B cell (primary cell): Measurements from ENCODE around the gene LLPH. TPM values are rescaled to one million over a fixed set of nuclear protein-coding genes. Genes with fewer than 3 reads are reported as not detected.

Experiments
- ATAC-seq: fragments of 200-7000 bp; cut with Tn5 transposase; one replicate; pipeline ENCODE4 v1.10.0; 2021; ENCODE audit warnings: low read depth, mild to moderate bottlenecking, moderate number of reproducible peaks, moderate library complexity
- CTCF ChIA-PET: fragments of 350-600 bp; sonication (Branson Sonifier 250); formaldehyde crosslinking; loops from one replicate; lab custom pipeline; 2021; ENCODE audit warnings: antibody characterized with exemption, inconsistent platforms; lab: Charles Lee
- POLR2A ChIA-PET: fragments of 350-600 bp; sonication (Branson Sonifier 250); formaldehyde crosslinking; loops from one replicate; lab custom pipeline; 2021; ENCODE audit warnings: antibody characterized with exemption; lab: Charles Lee
- DNase-seq: peaks from one replicate; pipeline ENCODE4 v3.0.0; 2013
- H2AFZ ChIP-seq: 2 replicates; pipeline ENCODE4 v1.6.1; 2012; ENCODE audit warnings: mild to moderate bottlenecking, low read depth, low read length; ENCODE audit not compliant: insufficient read depth, poor library complexity, severe bottlenecking
- H3K27ac ChIP-seq, 2 donors: 1 replicate in 1 of 2; 2 replicates in 1 of 2; pipeline ENCODE4 v1.5.1; 2012 to 2013; ENCODE audit warnings: low read length in 2 of 2, mild to moderate bottlenecking in 2 of 2, moderate library complexity in 1 of 2
- H3K27me3 ChIP-seq, 4 experiments: fragments of 200-600 bp in 1 of 4; sonication (generic) in 1 of 4; replicated peaks in 1 of 4; 1 replicate in 2 of 4; 2 replicates in 2 of 4; pipeline versions ENCODE4 v1.6.1 to v1.7.0; 2013 to 2016; ENCODE audit warnings: low read length in 3 of 4, mild to moderate bottlenecking in 2 of 4, mixed read lengths in 1 of 4, moderate library complexity in 1 of 4; ENCODE audit not compliant: insufficient read depth in 4 of 4, control insufficient read depth in 3 of 4; ENCODE audit errors: control extremely low read depth in 1 of 4
- H3K36me3 ChIP-seq, 2 experiments: replicated peaks in 1 of 2; 1 replicate in 1 of 2; 2 replicates in 1 of 2; pipeline versions ENCODE4 v1.6.1 to v1.7.1; 2013; ENCODE audit warnings: low read length in 1 of 2; ENCODE audit not compliant: insufficient read depth in 2 of 2, control insufficient read depth in 1 of 2; ENCODE audit errors: control extremely low read depth in 1 of 2, extremely low read depth in 1 of 2
- H3K4me1 ChIP-seq, 2 donors: fragments of 200-600 bp in 1 of 2; sonication (generic) in 1 of 2; 1 replicate in 1 of 2; 2 replicates in 1 of 2; pipeline versions ENCODE4 v1.5.1 to v1.6.1; 2013 to 2017; ENCODE audit warnings: low read length in 2 of 2; ENCODE audit not compliant: control insufficient read depth in 2 of 2, insufficient read depth in 2 of 2
- H3K4me2 ChIP-seq: replicated peaks from 2 replicates; pipeline ENCODE3; 2012; ENCODE audit warnings: mild to moderate bottlenecking, low read depth, low read length; ENCODE audit not compliant: poor library complexity, severe bottlenecking
- H3K4me3 ChIP-seq, 5 experiments: fragments of 200-600 bp in 1 of 5; sonication (generic) in 1 of 5; 1 replicate in 3 of 5; 2 replicates in 2 of 5; pipeline versions ENCODE4 v1.5.1 to v1.7.0; 2011 to 2016; ENCODE audit warnings: low read length in 4 of 5, mild to moderate bottlenecking in 4 of 5, low read depth in 2 of 5, control low read depth in 1 of 5, moderate library complexity in 1 of 5; ENCODE audit not compliant: insufficient read depth in 1 of 5; ENCODE audit errors: control extremely low read depth in 1 of 5, extremely low read depth in 1 of 5
- H3K79me2 ChIP-seq: fragments of 200-600 bp; sonication (generic); one replicate; pipeline ENCODE4 v1.6.0; 2016; ENCODE audit warnings: low read length; ENCODE audit not compliant: control insufficient read depth, insufficient read depth
- H3K9ac ChIP-seq: fragments of 200-600 bp; sonication (generic); 2 replicates; pipeline ENCODE4 v1.6.1; 2017; ENCODE audit warnings: mild to moderate bottlenecking, low read length, moderate library complexity
- H3K9me3 ChIP-seq, 3 donors: one replicate each; pipeline versions ENCODE4 v1.6.1 to v1.7.1; 2013; ENCODE audit warnings: low read length in 2 of 3; ENCODE audit not compliant: control insufficient read depth in 2 of 3, insufficient read depth in 1 of 3; ENCODE audit errors: control extremely low read depth in 1 of 3
- H4K20me1 ChIP-seq: 2 replicates; pipeline ENCODE4 v1.6.0; 2012; ENCODE audit warnings: mild to moderate bottlenecking, low read length; ENCODE audit not compliant: insufficient read depth, control insufficient read depth, poor library complexity, severe bottlenecking
- H3K27ac Mint-ChIP-seq: one replicate; pipeline ENCODE4 v1.8.0; 2021; ENCODE audit warnings: mixed read lengths
- H3K27me3 Mint-ChIP-seq: one replicate; pipeline ENCODE4 v1.8.0; 2021; ENCODE audit warnings: mixed read lengths
- H3K4me1 Mint-ChIP-seq: one replicate; pipeline ENCODE4 v1.8.0; 2021; ENCODE audit warnings: mixed read lengths
- H3K4me3 Mint-ChIP-seq: one replicate; pipeline ENCODE4 v1.8.0; 2021; ENCODE audit warnings: mixed read lengths
- H3K9me3 Mint-ChIP-seq: one replicate; pipeline ENCODE4 v1.8.0; 2022; ENCODE audit warnings: mixed read lengths; ENCODE audit not compliant: insufficient read depth
- EZH2 ChIP-seq: IDR thresholded peaks from 2 replicates; pipeline ENCODE4 v1.6.1; 2012; ENCODE audit warnings: borderline replicate concordance, low read depth, mild to moderate bottlenecking, moderate library complexity, low read length; ENCODE audit not compliant: insufficient read depth, poor library complexity, severe bottlenecking
- WGBS: methylation state at CpG from one replicate; pipeline ENCODE4 v1.1.5; 2013; ENCODE audit warnings: missing lambda C conversion rate; ENCODE audit not compliant: insufficient coverage; 5-methylcytosine and 5-hydroxymethylcytosine counted together
- intact Hi-C: fragments of 100-400 bp; cut with micrococcal nuclease; formaldehyde crosslinking; loops from one replicate; pipeline ENCODE4 v1.10.0; 2022
- polyA plus RNA-seq: library from polyadenylated mRNA; depleted of rRNA; stranded (reverse); fragments of >200 nt; gene quantifications from 2 replicates; pipeline ENCODE4 v1.2.3, GENCODE V29; 2012
- total RNA-seq, 2 donors: library from RNA; stranded (reverse); fragments of 120-200 nt in 1 of 2; gene quantifications; 1 replicate in 1 of 2; 2 replicates in 1 of 2; pipeline versions ENCODE4 v1.2.3 to v1.2.4, GENCODE V29; 2013 to 2022
- TF ChIP-seq, protein P1 (sequence below): fragments of 200-600 bp; IDR thresholded peaks from one replicate; pipeline ENCODE4 v1.8.0; 2022; ENCODE audit warnings: antibody characterized with exemption, mild to moderate bottlenecking

LLPH gene
- total and polyA plus RNA-seq, 2 donors (not counting 1 experiment from before 2014, with no cell fraction given) = 2.1 to 23.4 TPM

DNA sequence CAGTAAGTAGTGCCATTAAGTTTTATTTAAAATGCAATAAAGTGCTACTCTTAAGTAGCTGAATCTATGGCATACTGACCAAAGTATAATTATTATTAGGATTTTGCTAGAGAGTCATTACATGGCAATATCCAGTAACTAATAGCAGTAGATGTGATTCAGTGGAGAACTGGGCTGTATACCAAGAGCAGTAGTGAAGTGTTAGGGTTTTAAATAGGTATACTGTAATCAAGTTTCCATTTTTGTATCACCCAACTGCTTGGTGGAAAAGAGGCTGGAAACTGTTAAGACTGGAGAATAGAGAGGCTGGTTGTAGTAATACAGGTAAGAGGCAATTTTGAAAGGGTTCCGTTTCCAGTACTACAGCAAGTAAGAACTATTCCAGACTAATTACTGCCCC is 13.3 kb upstream of the LLPH start:
- no peak overlapping the region for H3K27ac Mint-ChIP-seq
- no peak overlapping the region for H3K4me3 ChIP-seq
- peak overlapping the region in 1 of 2 donors; percentile 71 for H3K27ac ChIP-seq
- peaks cover 29% of the 10 kb centered on the region for H4K20me1 ChIP-seq
- no peak overlapping the region for H3K9ac ChIP-seq
- H3K4me1 Mint-ChIP-seq = peaks cover 17% of the 10 kb centered on the region
- POLR2A ChIA-PET = no interaction called here
- H3K27me3 Mint-ChIP-seq = no peaks in the 10 kb centered on the region
- peaks cover 6% of the 10 kb centered on the region for H3K9me3 Mint-ChIP-seq
- CTCF ChIA-PET = interaction anchor here (0.5 kb wide), 1 partner anchor 70 kb away, joined by 4 read pairs; no protein-coding TSS in a partner anchor
- no peak overlapping the region for H3K4me3 Mint-ChIP-seq
- no CpG with 5 or more reads among the region's 1 CpG for WGBS
- peaks cover 18 to 71% of the 10 kb centered on the region in 2 experiments for H3K36me3 ChIP-seq
- DNase-seq (no peak), ATAC-seq (no peak)
- peaks cover 5 to 17% of the 10 kb centered on the region in 2 donors for H3K4me1 ChIP-seq
- peaks cover 3 to 19% (median 3%) of the 10 kb centered on the region in 3 donors for H3K9me3 ChIP-seq
- no peak overlapping the region for H3K4me2 ChIP-seq
- no peak overlapping the region for H2AFZ ChIP-seq
- peaks cover 29% of the 10 kb centered on the region for H3K79me2 ChIP-seq
- TF ChIP-seq, protein P1, sequence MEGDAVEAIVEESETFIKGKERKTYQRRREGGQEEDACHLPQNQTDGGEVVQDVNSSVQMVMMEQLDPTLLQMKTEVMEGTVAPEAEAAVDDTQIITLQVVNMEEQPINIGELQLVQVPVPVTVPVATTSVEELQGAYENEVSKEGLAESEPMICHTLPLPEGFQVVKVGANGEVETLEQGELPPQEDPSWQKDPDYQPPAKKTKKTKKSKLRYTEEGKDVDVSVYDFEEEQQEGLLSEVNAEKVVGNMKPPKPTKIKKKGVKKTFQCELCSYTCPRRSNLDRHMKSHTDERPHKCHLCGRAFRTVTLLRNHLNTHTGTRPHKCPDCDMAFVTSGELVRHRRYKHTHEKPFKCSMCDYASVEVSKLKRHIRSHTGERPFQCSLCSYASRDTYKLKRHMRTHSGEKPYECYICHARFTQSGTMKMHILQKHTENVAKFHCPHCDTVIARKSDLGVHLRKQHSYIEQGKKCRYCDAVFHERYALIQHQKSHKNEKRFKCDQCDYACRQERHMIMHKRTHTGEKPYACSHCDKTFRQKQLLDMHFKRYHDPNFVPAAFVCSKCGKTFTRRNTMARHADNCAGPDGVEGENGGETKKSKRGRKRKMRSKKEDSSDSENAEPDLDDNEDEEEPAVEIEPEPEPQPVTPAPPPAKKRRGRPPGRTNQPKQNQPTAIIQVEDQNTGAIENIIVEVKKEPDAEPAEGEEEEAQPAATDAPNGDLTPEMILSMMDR = no peak
- H3K27me3 ChIP-seq = no peaks in the 10 kb centered on the region
- intact Hi-C loops = loop anchor here (10.0 kb wide), 1 partner anchor 551 kb away; no protein-coding TSS in a partner anchor

DNA sequence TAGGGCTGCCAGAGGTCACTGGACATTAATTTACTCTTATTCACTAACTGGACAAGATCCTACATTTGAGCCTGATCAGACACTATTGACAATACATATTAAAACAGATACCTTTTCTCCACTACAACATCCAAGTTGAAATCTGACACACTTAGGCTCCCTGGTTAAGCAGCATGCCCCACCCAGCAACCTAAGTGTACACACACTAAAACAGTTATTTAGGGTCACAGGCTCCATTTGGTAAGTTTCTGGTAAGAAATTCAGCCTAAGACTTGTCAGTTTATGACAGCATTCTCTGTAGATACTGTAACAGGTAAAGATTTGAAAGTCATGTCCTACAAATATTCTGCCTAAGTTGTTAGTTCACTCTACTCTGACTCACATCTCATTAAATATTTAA is 12.3 kb upstream of the LLPH start:
- Mint-ChIP-seq H3K9me3 (peaks cover 6% of the 10 kb centered on the region), H3K4me1 (peaks cover 15% of the 10 kb centered on the region), H3K27ac (no peak overlapping the region), H3K27me3 (no peaks in the 10 kb centered on the region), H3K4me3 (no peak overlapping the region)
- no peak overlapping the region for H3K27ac ChIP-seq
- ChIA-PET CTCF (no interaction called here), POLR2A (interaction anchor here (0.6 kb wide), 1 partner anchor 31 kb away, joined by 7 read pairs; no protein-coding TSS in a partner anchor)
- H2AFZ ChIP-seq = no peak overlapping the region
- intact Hi-C loops = loop anchor here (10.0 kb wide), 1 partner anchor 552 kb away; no protein-coding TSS in a partner anchor
- TF ChIP-seq, protein P1 = no peak
- TF ChIP-seq EZH2 = no peak
- ATAC-seq = no peak
- peaks cover 3 to 19% (median 3%) of the 10 kb centered on the region in 3 donors for H3K9me3 ChIP-seq
- DNase-seq = no peak
- H3K79me2 ChIP-seq = peaks cover 25% of the 10 kb centered on the region
- H3K27me3 ChIP-seq = no peaks in the 10 kb centered on the region
- peaks cover 24% of the 10 kb centered on the region for H4K20me1 ChIP-seq
- H3K4me1 ChIP-seq = peaks cover 5 to 17% of the 10 kb centered on the region in 2 donors
- H3K9ac ChIP-seq = no peak overlapping the region
- H3K4me3 ChIP-seq = no peak overlapping the region
- H3K4me2 ChIP-seq = no peak overlapping the region
- peaks cover 21 to 68% of the 10 kb centered on the region in 2 experiments for H3K36me3 ChIP-seq
